PC-9 (cell line): Measurements from ENCODE around the gene MAP3K13. TPM values are rescaled to one million over a fixed set of nuclear protein-coding genes. Genes with fewer than 3 reads are reported as not detected.

Experiments
- BruUV-seq: library from RNA; stranded (reverse); fragments of 400-500 nt; replicated peaks from 2 replicates; lab custom pipeline; 2021; lab: Mats Ljungman, UMichigan
- CTCF ChIA-PET: fragments of 300-600 bp; sonication (Branson Sonifier 250); formaldehyde crosslinking; loops from one replicate; lab custom pipeline; 2022; ENCODE audit warnings: antibody characterized with exemption; lab: Charles Lee
- POLR2A ChIA-PET: fragments of 300-600 bp; sonication (Branson Sonifier 250); formaldehyde crosslinking; loops from one replicate; lab custom pipeline; 2022; ENCODE audit warnings: antibody characterized with exemption; ENCODE audit not compliant: unreplicated experiment; lab: Charles Lee
- DNase-seq, 2 experiments: peaks; one replicate each; pipeline versions ENCODE4 v3.0.0 to v3.0.0-alpha.2; 2015 to 2022; ENCODE audit warnings: mixed read lengths in 1 of 2
- H2AFZ ChIP-seq: fragments of 200-600 bp; sonication (generic); 2 replicates; pipeline ENCODE4 v1.8.1; 2017; ENCODE audit warnings: antibody characterized with exemption
- H3F3A ChIP-seq: fragments of 200-600 bp; sonication (generic); 2 replicates; pipeline ENCODE4 v1.8.1; 2017; ENCODE audit warnings: antibody characterized with exemption, mild to moderate bottlenecking, low read depth; ENCODE audit not compliant: insufficient read depth
- H3K27ac ChIP-seq: fragments of 200-600 bp; sonication (generic); 2 replicates; pipeline ENCODE4 v1.6.1; 2016; ENCODE audit warnings: mixed run types
- H3K27me3 ChIP-seq: fragments of 200-600 bp; sonication (generic); 2 replicates; pipeline ENCODE4 v1.6.1; 2016; ENCODE audit warnings: low read depth, mixed run types; ENCODE audit not compliant: insufficient read depth
- H3K36me3 ChIP-seq: fragments of 200-600 bp; sonication (generic); 2 replicates; pipeline ENCODE4 v1.6.1; 2016; ENCODE audit warnings: low read depth, mixed run types
- H3K4me1 ChIP-seq: fragments of 200-600 bp; sonication (generic); replicated peaks from 2 replicates; pipeline ENCODE4 v1.6.1; 2016; ENCODE audit warnings: mixed run types; ENCODE audit not compliant: insufficient read depth
- H3K4me2 ChIP-seq: fragments of 200-600 bp; sonication (generic); 2 replicates; pipeline ENCODE4 v1.6.1; 2017; ENCODE audit warnings: mixed run types
- H3K4me3 ChIP-seq: fragments of 200-600 bp; sonication (generic); 2 replicates; pipeline ENCODE4 v1.6.1; 2016; ENCODE audit warnings: mixed run types
- H3K79me2 ChIP-seq: fragments of 200-600 bp; sonication (generic); 2 replicates; pipeline ENCODE4 v1.6.1; 2017; ENCODE audit warnings: low read depth, mixed run types
- H3K9me2 ChIP-seq: fragments of 200-600 bp; sonication (generic); 2 replicates; pipeline ENCODE4 v1.8.1; 2017; ENCODE audit warnings: mild to moderate bottlenecking; ENCODE audit not compliant: insufficient read depth
- H3K9me3 ChIP-seq: fragments of 200-600 bp; sonication (generic); 2 replicates; pipeline ENCODE4 v1.8.1; 2016; ENCODE audit warnings: low read depth; ENCODE audit not compliant: insufficient read depth
- H4K20me1 ChIP-seq: fragments of 200-600 bp; sonication (generic); 2 replicates; pipeline ENCODE4 v1.8.1; 2017; ENCODE audit not compliant: insufficient read depth
- EZH2 ChIP-seq: fragments of 200-600 bp; sonication (generic); IDR thresholded peaks from 2 replicates; pipeline ENCODE4 v1.8.0; 2017; ENCODE audit warnings: antibody characterized with exemption, low read depth
- intact Hi-C: fragments of 100-400 bp; cut with micrococcal nuclease; formaldehyde crosslinking; loops from one replicate; pipeline ENCODE4 v1.10.0; 2022; ENCODE audit not compliant: unreplicated experiment
- total RNA-seq: library from RNA; stranded (reverse); gene quantifications from 2 replicates; pipeline ENCODE4 v1.2.3, GENCODE V29; 2021
- TF ChIP-seq, protein P1 (sequence below): fragments of 200-600 bp; sonication (generic); conservative IDR thresholded peaks from 2 replicates; pipeline ENCODE4 v1.6.1; 2017; ENCODE audit warnings: mixed run types, antibody characterized with exemption, mild to moderate bottlenecking, moderate library complexity

Gene MAP3K13
- total RNA-seq, 1 experiment from 2014 or later: 65.5 TPM

- no peak overlapping the region for H2AFZ ChIP-seq
- H3K9me2 ChIP-seq: no peaks in the 10 kb centered on the region
- H3K27me3 ChIP-seq: no peaks in the 10 kb centered on the region
- CTCF ChIA-PET: interaction anchor here (0.5 to 1.2 kb wide), 2 partner anchors 10 to 308 kb away, joined by 4 to 13 read pairs; no protein-coding TSS in a partner anchor
- POLR2A ChIA-PET: interaction anchor here (0.8 to 1.0 kb wide), 3 partner anchors 10 to 13 kb away, joined by 3 to 6 read pairs (median 3); no protein-coding TSS in a partner anchor
- no peak overlapping the region for H3K27ac ChIP-seq
- H3K4me1 ChIP-seq: peaks cover 25% of the 10 kb centered on the region
- BruUV-seq: no TSS peak
- H4K20me1 ChIP-seq: no peaks in the 10 kb centered on the region
- intact Hi-C loops: no loop called here
- peak in 1 of 2 experiments; percentile 55 for DNase-seq
- H3K4me3 ChIP-seq: no peak overlapping the region
- H3F3A ChIP-seq: peaks cover 21% of the 10 kb centered on the region
- H3K36me3 ChIP-seq: no peaks in the 10 kb centered on the region
- TF ChIP-seq EZH2: no peak
- TF ChIP-seq, protein P1, sequence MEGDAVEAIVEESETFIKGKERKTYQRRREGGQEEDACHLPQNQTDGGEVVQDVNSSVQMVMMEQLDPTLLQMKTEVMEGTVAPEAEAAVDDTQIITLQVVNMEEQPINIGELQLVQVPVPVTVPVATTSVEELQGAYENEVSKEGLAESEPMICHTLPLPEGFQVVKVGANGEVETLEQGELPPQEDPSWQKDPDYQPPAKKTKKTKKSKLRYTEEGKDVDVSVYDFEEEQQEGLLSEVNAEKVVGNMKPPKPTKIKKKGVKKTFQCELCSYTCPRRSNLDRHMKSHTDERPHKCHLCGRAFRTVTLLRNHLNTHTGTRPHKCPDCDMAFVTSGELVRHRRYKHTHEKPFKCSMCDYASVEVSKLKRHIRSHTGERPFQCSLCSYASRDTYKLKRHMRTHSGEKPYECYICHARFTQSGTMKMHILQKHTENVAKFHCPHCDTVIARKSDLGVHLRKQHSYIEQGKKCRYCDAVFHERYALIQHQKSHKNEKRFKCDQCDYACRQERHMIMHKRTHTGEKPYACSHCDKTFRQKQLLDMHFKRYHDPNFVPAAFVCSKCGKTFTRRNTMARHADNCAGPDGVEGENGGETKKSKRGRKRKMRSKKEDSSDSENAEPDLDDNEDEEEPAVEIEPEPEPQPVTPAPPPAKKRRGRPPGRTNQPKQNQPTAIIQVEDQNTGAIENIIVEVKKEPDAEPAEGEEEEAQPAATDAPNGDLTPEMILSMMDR: no peak
- H3K9me3 ChIP-seq: no peaks in the 10 kb centered on the region
- no peak overlapping the region for H3K4me2 ChIP-seq
- H3K79me2 ChIP-seq: no peaks in the 10 kb centered on the region
Observed at GRCh38 chr3:185328324-185329004, 34.5 kb upstream of the MAP3K13 start.

- peaks cover 26% of the 10 kb centered on the region for H3F3A ChIP-seq
- TF ChIP-seq, protein P1: no peak
- TF ChIP-seq EZH2: no peak
- H3K4me2 ChIP-seq: no peak overlapping the region
- BruUV-seq: TSS peak; percentile 64
- no peak overlapping the region for H2AFZ ChIP-seq
- no peaks in the 10 kb centered on the region for H4K20me1 ChIP-seq
- no peaks in the 10 kb centered on the region for H3K36me3 ChIP-seq
- POLR2A ChIA-PET: interaction anchor here (0.6 to 0.7 kb wide), 3 partner anchors 13 to 262 kb away, joined by 3 to 10 read pairs (median 6); no protein-coding TSS in a partner anchor
- H3K4me3 ChIP-seq: no peak overlapping the region
- no peaks in the 10 kb centered on the region for H3K9me2 ChIP-seq
- no peaks in the 10 kb centered on the region for H3K27me3 ChIP-seq
- peaks cover 29% of the 10 kb centered on the region for H3K4me1 ChIP-seq
- CTCF ChIA-PET: interaction anchor here (0.6 kb wide), 1 partner anchor 230 kb away, joined by 4 read pairs; no protein-coding TSS in a partner anchor
- H3K27ac ChIP-seq: no peak overlapping the region
- intact Hi-C loops: loop anchor here (1.0 to 5.0 kb wide), 2 partner anchors 13 to 217 kb away; no protein-coding TSS in a partner anchor
- H3K79me2 ChIP-seq: no peaks in the 10 kb centered on the region
- DNase-seq: no peak
- no peaks in the 10 kb centered on the region; the same call in 1 of the 2 replicates for H3K9me3 ChIP-seq
Observed at GRCh38 chr3:185330238-185330637, 32.7 kb upstream of the MAP3K13 start.

- H3F3A ChIP-seq: peaks cover 30% of the 10 kb centered on the region
- intact Hi-C loops: loop anchor here (1.0 to 5.0 kb wide), 2 partner anchors 13 to 217 kb away; no protein-coding TSS in a partner anchor
- no peaks in the 10 kb centered on the region for H3K79me2 ChIP-seq
- H3K9me2 ChIP-seq: no peaks in the 10 kb centered on the region
- BruUV-seq: no TSS peak
- peaks cover 33% of the 10 kb centered on the region for H3K4me1 ChIP-seq
- peak; percentile 61 for DNase-seq
- TF ChIP-seq EZH2: no peak
- TF ChIP-seq, protein P1: no peak
- H4K20me1 ChIP-seq: no peaks in the 10 kb centered on the region
- ChIA-PET CTCF (interaction anchor here (0.5 to 0.6 kb wide), 2 partner anchors 115 to 229 kb away, joined by 4 read pairs; no protein-coding TSS in a partner anchor), POLR2A (interaction anchor here (0.6 to 0.7 kb wide), 3 partner anchors 12 to 262 kb away, joined by 3 to 10 read pairs (median 6); no protein-coding TSS in a partner anchor)
- no peaks in the 10 kb centered on the region for H3K36me3 ChIP-seq
- no peak overlapping the region for H3K27ac ChIP-seq
- H3K4me3 ChIP-seq: no peak overlapping the region
- H3K4me2 ChIP-seq: no peak overlapping the region
- H3K9me3 ChIP-seq: no peaks in the 10 kb centered on the region; the same call in 1 of the 2 replicates
- no peaks in the 10 kb centered on the region for H3K27me3 ChIP-seq
- H2AFZ ChIP-seq: no peak overlapping the region
Observed at GRCh38 chr3:185330644-185331043, 32.3 kb upstream of the MAP3K13 start.
